ENCODE data around the gene EGFR.

EGFR gene

GRCh38 chr7:55018361-55019190 is at the start of gene EGFR:
TSS of gene EGFR (plus strand) at chr7:55019017. CDS start at chr7:55019278, 261 bp downstream.
- Histone ChIP-seq H3K9me3 (ENCODE audit: insufficient read depth, low read depth, low read length) (no peaks in the 10 kb centered on the region; the same call in 1 of the 2 replicates), H3K36me3 (ENCODE audit: insufficient read depth, low read length) (no peaks in the 10 kb centered on the region), H4K20me1 (ENCODE audit: insufficient read depth, low read length, poor library complexity, severe bottlenecking) (no peaks in the 10 kb centered on the region), H3K4me1 (ENCODE audit: insufficient read depth, low read length, poor library complexity, severe bottlenecking) (no peaks in the 10 kb centered on the region), H2AFZ (ENCODE audit: low read length) (no peak within 1 kb of the TSS), H3K9ac (ENCODE audit: low read depth, low read length, poor library complexity, severe bottlenecking) (no peak within 1 kb of the TSS), H3K4me3 (ENCODE audit: low read length, poor library complexity, severe bottlenecking) (no peak within 1 kb of the TSS), H3K4me2 (ENCODE audit: low read depth, low read length, poor library complexity, severe bottlenecking) (no peak within 1 kb of the TSS), H3K79me2 (ENCODE audit: insufficient read depth, low read length) (no peaks in the 10 kb centered on the region), H3F3A (ENCODE audit: low read depth) (no peaks in the 10 kb centered on the region), H3K27me3 (ENCODE audit: insufficient read depth, low read length, poor library complexity, severe bottlenecking) (no peaks in the 10 kb centered on the region), H3K9me2 (replicated peaks; ENCODE audit: low read depth, low read length) (no peaks in the 10 kb centered on the region)
- TF ChIP-seq, protein P1, sequence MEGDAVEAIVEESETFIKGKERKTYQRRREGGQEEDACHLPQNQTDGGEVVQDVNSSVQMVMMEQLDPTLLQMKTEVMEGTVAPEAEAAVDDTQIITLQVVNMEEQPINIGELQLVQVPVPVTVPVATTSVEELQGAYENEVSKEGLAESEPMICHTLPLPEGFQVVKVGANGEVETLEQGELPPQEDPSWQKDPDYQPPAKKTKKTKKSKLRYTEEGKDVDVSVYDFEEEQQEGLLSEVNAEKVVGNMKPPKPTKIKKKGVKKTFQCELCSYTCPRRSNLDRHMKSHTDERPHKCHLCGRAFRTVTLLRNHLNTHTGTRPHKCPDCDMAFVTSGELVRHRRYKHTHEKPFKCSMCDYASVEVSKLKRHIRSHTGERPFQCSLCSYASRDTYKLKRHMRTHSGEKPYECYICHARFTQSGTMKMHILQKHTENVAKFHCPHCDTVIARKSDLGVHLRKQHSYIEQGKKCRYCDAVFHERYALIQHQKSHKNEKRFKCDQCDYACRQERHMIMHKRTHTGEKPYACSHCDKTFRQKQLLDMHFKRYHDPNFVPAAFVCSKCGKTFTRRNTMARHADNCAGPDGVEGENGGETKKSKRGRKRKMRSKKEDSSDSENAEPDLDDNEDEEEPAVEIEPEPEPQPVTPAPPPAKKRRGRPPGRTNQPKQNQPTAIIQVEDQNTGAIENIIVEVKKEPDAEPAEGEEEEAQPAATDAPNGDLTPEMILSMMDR (conservative IDR thresholded peaks at IDR 0.05; ENCODE audit: low read length): no peak
- TF ChIP-seq EZH2phosphoT487 (IDR thresholded peaks at IDR 0.05; ENCODE audit: borderline replicate concordance): no peak

DNA sequence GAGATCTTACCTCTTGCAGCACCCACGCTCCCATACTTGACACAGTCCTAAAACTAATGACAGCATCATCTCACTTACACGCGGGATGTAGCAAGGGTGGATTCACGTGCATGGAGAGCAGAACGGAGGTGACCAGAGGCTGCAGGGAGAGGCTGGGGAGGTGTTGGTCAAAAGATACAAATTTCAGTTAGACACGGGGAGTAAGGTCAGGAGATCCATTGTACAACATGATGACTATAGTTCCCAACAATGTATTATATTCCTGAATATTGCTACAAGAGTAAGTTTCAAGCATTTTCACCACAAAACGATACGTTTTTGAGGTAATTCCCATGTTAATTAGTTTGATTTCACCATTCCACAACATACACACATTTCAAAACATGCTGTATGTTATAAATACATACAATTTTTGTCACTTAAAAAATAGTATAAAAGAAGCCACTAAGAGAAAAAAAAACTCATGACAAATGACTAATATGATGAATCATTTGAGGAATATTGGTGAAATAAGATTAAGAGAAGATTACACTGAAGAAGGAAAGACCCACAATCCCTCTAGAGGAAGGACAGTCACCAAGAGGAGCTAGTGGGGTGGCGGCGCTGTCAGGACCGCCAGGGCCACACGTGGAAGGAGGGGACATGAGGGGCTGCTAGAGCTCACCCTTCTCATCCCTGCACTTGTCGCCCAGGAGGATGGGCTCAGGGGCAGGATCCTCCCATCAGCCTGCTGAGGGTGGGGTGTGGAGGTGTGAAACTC is 49.4 kb upstream of the EGFR start:
- TF ChIP-seq, protein P1 (conservative IDR thresholded peaks at IDR 0.05; ENCODE audit: low read length): no peak
- no peak for TF ChIP-seq EZH2phosphoT487 (IDR thresholded peaks at IDR 0.05; ENCODE audit: borderline replicate concordance)
- no peak overlapping the region for H3K4me2 ChIP-seq (ENCODE audit: low read depth, low read length, poor library complexity, severe bottlenecking)

DNA sequence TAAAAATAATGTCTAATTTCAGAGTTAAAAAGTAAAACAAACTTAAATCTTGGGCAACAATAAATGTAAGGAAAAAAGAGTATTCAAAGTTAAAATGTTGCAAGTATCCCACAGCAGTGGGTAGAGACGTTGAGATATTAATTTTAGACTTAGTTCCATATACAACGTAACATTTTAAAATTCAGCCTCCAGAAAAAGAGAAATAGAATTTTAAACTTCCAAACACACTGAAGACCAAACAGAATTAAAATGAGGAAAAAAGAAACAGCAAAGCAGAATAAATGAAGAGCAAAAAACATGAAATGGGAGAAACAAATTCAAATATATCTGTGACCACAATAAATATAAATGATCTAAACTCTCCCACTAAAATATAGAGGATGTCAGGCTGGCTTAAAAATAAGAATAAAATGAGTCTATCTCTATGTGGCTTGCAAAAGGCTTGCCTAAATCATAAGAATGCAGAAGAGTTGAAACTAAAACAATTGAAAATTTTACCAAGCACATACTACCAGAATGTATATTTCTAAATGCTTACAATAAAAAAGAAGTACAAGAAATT is 46.0 kb upstream of the EGFR start:
- Histone ChIP-seq H4K20me1 (ENCODE audit: insufficient read depth, low read length, poor library complexity, severe bottlenecking) (no peaks in the 10 kb centered on the region), H3K9ac (ENCODE audit: low read depth, low read length, poor library complexity, severe bottlenecking) (no peak overlapping the region), H3K9me2 (replicated peaks; ENCODE audit: low read depth, low read length) (no peaks in the 10 kb centered on the region), H3K36me3 (ENCODE audit: insufficient read depth, low read length) (no peaks in the 10 kb centered on the region), H3K27me3 (ENCODE audit: insufficient read depth, low read length, poor library complexity, severe bottlenecking) (no peaks in the 10 kb centered on the region), H2AFZ (ENCODE audit: low read length) (no peak overlapping the region), H3K9me3 (ENCODE audit: insufficient read depth, low read depth, low read length) (peaks cover 3% of the 10 kb centered on the region; the same call in 1 of the 2 replicates), H3K4me1 (ENCODE audit: insufficient read depth, low read length, poor library complexity, severe bottlenecking) (no peaks in the 10 kb centered on the region), H3F3A (ENCODE audit: low read depth) (no peaks in the 10 kb centered on the region), H3K4me2 (ENCODE audit: low read depth, low read length, poor library complexity, severe bottlenecking) (no peak overlapping the region), H3K79me2 (ENCODE audit: insufficient read depth, low read length) (no peaks in the 10 kb centered on the region), H3K4me3 (ENCODE audit: low read length, poor library complexity, severe bottlenecking) (no peak overlapping the region)
- TF ChIP-seq EZH2phosphoT487 (IDR thresholded peaks at IDR 0.05; ENCODE audit: borderline replicate concordance): no peak
- TF ChIP-seq, protein P1 (conservative IDR thresholded peaks at IDR 0.05; ENCODE audit: low read length): no peak

More for the DNA sequence above, 49.4 kb upstream of the EGFR start:
- Histone ChIP-seq H3F3A (ENCODE audit: low read depth) (no peaks in the 10 kb centered on the region), H3K9ac (ENCODE audit: low read depth, low read length, poor library complexity, severe bottlenecking) (no peak overlapping the region), H2AFZ (ENCODE audit: low read length) (no peak overlapping the region), H3K79me2 (ENCODE audit: insufficient read depth, low read length) (no peaks in the 10 kb centered on the region), H3K9me2 (replicated peaks; ENCODE audit: low read depth, low read length) (no peaks in the 10 kb centered on the region), H3K9me3 (ENCODE audit: insufficient read depth, low read depth, low read length) (peaks cover 3% of the 10 kb centered on the region; the same call in 1 of the 2 replicates), H3K4me1 (ENCODE audit: insufficient read depth, low read length, poor library complexity, severe bottlenecking) (no peaks in the 10 kb centered on the region), H4K20me1 (ENCODE audit: insufficient read depth, low read length, poor library complexity, severe bottlenecking) (no peaks in the 10 kb centered on the region), H3K27me3 (ENCODE audit: insufficient read depth, low read length, poor library complexity, severe bottlenecking) (no peaks in the 10 kb centered on the region), H3K4me3 (ENCODE audit: low read length, poor library complexity, severe bottlenecking) (no peak overlapping the region), H3K36me3 (ENCODE audit: insufficient read depth, low read length) (no peaks in the 10 kb centered on the region)

All from Loucy (cell line).